ENCODE measurements around the gene SCAP. TPM values are rescaled to one million over a fixed set of nuclear protein-coding genes. Genes with fewer than 3 reads are reported as not detected.

SCAP gene
- total and polyA plus RNA-seq, 2 of the 13 experiments (the other 11 are each of a cell fraction or from before 2014, with no cell fraction given) = 40.4 to 53.3 TPM

- TF ChIP-seq HDAC2 (CRISPR knock-in tag; IDR thresholded peaks at IDR 0.05) = 0 out of 2 replicates have a peak, but pooled peaks have one; percentile 15
- TF ChIP-seq ZNF224 (CRISPR knock-in tag; IDR thresholded peaks at IDR 0.05) = no peak
- no peak for TF ChIP-seq CREB1 (IDR thresholded peaks at IDR 0.05)
- TF ChIP-seq CREB1 (CRISPR knock-in tag; IDR thresholded peaks at IDR 0.05) = 0 out of 2 replicates have a peak, but pooled peaks have one; percentile 10
- TF ChIP-seq CHD4 (IDR thresholded peaks at IDR 0.05; ENCODE audit: borderline replicate concordance, low read length) = no peak
- TF ChIP-seq NFAT5 (CRISPR knock-in tag; IDR thresholded peaks at IDR 0.05) = no peak
- no peak for TF ChIP-seq ZSCAN12 (CRISPR knock-in tag; IDR thresholded peaks at IDR 0.05)
- no peak for TF ChIP-seq NCOR1 (IDR thresholded peaks at IDR 0.05; ENCODE audit: borderline replicate concordance, low read length)
- TF ChIP-seq PITX1 (CRISPR knock-in tag; IDR thresholded peaks at IDR 0.05) = peak; percentile 90
- peak; percentile 6; the same call in 1 of the 2 replicates for TF ChIP-seq ZNF605 (CRISPR knock-in tag; IDR thresholded peaks at IDR 0.05)
- TF ChIP-seq TBX3 (IDR thresholded peaks at IDR 0.05; ENCODE audit: borderline replicate concordance) = no peak
- peak; percentile 78 for TF ChIP-seq RXRB (CRISPR knock-in tag; IDR thresholded peaks at IDR 0.05; ENCODE audit: borderline replicate concordance)
- TF ChIP-seq ETV5 (CRISPR knock-in tag; IDR thresholded peaks at IDR 0.05; ENCODE audit: borderline replicate concordance) = peak; percentile 58; the same call in 1 of the 2 replicates
- TF ChIP-seq MEIS2 (CRISPR knock-in tag; IDR thresholded peaks at IDR 0.05) = no peak
- no peak for TF ChIP-seq ATF7 (IDR thresholded peaks at IDR 0.05)
- TF ChIP-seq ATF7 (CRISPR knock-in tag; IDR thresholded peaks at IDR 0.05) = no peak
- TF ChIP-seq ZNF598 (CRISPR knock-in tag; IDR thresholded peaks at IDR 0.05; ENCODE audit: borderline replicate concordance) = no peak
- TF ChIP-seq ZNF614 (CRISPR knock-in tag; IDR thresholded peaks at IDR 0.05; ENCODE audit: borderline replicate concordance) = 0 out of 2 replicates have a peak, but pooled peaks have one; percentile 40
- no peak for TF ChIP-seq CC2D1A (CRISPR knock-in tag; IDR thresholded peaks at IDR 0.05)
- peak; percentile 64; the same call in 1 of the 2 replicates for TF ChIP-seq ELF3 (CRISPR knock-in tag; IDR thresholded peaks at IDR 0.05)
- TF ChIP-seq ZNF101 (CRISPR knock-in tag; IDR thresholded peaks at IDR 0.05; ENCODE audit: borderline replicate concordance, low read depth) = no peak
- TF ChIP-seq ZSCAN22 (CRISPR knock-in tag; IDR thresholded peaks at IDR 0.05) = no peak
- TF ChIP-seq SAP130 (CRISPR knock-in tag; IDR thresholded peaks at IDR 0.05; ENCODE audit: low read depth) = no peak; the same call in 1 of the 2 replicates
- TF ChIP-seq ATF7-NPFF (CRISPR knock-in tag; IDR thresholded peaks at IDR 0.05; ENCODE audit: low read depth) = no peak
- no peak for TF ChIP-seq HOXD1 (CRISPR knock-in tag; IDR thresholded peaks at IDR 0.05)
Measured at GRCh38 chr3:47443611-47443995, 32.1 kb downstream of the SCAP start (continued).

All from HepG2 (cell line).